ENCODE results near the gene G6PC2.
"Not testable (repeated sequence)": the region's sequence is repeated elsewhere in the genome, so short reads cannot be mapped to it uniquely, and the experiment has no call there.

Gene G6PC2

DNA sequence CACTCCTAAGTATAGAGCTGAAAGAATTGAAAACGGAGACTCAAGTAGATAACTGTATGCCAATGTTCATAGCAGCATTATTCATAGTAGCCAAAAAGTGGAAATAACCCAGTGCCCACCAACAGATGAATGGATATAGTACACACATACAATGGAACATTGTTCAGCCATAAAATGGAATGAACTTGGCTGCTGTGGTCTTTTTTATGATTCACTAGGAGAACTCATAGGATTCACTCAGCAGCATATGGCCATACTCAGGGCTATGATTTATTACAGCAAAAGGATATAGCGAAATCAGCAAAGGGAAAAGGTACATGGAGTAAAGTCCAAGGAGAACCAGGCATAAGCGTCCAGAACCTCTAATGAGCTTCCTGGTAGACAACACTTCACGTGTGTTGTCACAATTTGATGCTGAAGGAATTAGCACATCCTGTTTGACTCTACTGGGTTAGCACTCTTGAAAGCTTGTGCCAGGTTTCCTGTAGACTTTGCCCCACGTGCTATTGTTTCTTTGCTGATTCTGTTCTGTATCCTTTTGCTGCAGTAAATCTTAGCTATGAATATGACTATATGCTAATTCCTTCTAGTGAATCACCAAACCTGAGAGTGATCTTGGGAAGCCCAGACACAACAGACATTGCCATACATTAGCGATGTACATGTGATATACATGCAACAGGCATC is 26.6 kb upstream of the G6PC2 start:
- H3K4me3 ChIP-seq (ENCODE audit: low read depth, low read length), result no peak overlapping the region
- TF ChIP-seq, protein P1, sequence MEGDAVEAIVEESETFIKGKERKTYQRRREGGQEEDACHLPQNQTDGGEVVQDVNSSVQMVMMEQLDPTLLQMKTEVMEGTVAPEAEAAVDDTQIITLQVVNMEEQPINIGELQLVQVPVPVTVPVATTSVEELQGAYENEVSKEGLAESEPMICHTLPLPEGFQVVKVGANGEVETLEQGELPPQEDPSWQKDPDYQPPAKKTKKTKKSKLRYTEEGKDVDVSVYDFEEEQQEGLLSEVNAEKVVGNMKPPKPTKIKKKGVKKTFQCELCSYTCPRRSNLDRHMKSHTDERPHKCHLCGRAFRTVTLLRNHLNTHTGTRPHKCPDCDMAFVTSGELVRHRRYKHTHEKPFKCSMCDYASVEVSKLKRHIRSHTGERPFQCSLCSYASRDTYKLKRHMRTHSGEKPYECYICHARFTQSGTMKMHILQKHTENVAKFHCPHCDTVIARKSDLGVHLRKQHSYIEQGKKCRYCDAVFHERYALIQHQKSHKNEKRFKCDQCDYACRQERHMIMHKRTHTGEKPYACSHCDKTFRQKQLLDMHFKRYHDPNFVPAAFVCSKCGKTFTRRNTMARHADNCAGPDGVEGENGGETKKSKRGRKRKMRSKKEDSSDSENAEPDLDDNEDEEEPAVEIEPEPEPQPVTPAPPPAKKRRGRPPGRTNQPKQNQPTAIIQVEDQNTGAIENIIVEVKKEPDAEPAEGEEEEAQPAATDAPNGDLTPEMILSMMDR (IDR thresholded peaks at IDR 0.05; ENCODE audit: borderline replicate concordance, insufficient read depth, low read depth, low read length), result no peak

DNA sequence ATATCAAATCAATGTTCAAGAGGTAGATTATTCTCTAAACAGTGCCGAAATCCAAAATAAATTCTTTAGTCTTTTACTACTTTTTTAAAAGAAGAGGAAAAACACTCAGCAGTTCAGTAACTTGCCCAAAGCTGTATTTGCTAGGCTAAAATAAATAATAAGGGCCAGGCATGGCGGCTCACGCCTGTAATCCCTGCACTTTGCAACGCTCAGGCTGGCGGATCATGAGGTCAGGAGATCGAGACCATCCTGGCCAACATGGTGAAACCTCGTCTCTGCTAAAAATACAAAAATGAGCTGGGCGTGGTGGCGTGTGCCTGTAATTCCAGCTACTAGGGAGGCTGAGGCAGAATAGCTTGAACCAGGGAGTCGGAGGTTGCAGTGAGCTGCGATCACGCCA is 18.9 kb upstream of the G6PC2 start:
- not testable (repeated sequence) for H3K4me3 ChIP-seq (ENCODE audit: low read depth, low read length)

DNA sequence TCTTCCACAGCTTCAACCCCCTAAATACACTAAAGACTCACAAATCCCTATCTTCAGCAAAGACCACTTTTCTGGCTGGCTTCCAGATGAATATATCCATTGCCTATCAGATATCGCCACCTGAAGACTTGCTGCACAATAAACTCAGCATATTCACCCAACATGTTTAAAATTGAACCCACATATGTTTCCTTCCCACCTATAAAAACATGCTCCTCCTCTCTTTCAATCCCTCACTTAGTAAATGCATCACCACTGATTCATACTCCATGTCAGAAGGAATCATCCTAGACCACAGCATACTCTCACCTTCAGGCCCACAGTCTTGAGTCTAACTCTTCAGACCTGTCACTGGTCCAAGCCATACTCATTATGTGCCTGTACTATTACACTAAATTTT is 16.1 kb upstream of the G6PC2 start:
- no peak overlapping the region for H3K4me3 ChIP-seq (ENCODE audit: low read depth, low read length)
- TF ChIP-seq, protein P1 (IDR thresholded peaks at IDR 0.05; ENCODE audit: borderline replicate concordance, insufficient read depth, low read depth, low read length), result no peak

DNA sequence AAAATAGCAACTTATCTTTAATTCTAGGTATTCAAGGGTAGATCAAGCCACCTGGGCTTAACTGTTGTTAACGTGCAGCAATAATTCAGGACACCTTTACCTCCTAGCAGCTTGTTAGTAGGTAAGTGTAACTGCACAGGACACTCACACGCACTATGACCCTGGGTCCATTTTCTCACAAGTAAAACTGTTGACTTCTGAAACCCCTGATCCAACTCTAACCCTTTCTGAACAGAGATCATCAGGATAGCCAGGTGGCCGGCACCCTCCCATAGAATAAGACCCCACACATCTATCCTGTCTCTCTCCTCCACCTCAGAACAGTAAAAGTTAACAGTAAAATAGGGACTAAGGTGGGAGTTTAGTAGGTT is 11.5 kb upstream of the G6PC2 start:
- TF ChIP-seq, protein P1 (IDR thresholded peaks at IDR 0.05; ENCODE audit: borderline replicate concordance, insufficient read depth, low read depth, low read length), result no peak
- peak overlapping the region; percentile 74 for H3K4me3 ChIP-seq (ENCODE audit: low read depth, low read length)

DNA sequence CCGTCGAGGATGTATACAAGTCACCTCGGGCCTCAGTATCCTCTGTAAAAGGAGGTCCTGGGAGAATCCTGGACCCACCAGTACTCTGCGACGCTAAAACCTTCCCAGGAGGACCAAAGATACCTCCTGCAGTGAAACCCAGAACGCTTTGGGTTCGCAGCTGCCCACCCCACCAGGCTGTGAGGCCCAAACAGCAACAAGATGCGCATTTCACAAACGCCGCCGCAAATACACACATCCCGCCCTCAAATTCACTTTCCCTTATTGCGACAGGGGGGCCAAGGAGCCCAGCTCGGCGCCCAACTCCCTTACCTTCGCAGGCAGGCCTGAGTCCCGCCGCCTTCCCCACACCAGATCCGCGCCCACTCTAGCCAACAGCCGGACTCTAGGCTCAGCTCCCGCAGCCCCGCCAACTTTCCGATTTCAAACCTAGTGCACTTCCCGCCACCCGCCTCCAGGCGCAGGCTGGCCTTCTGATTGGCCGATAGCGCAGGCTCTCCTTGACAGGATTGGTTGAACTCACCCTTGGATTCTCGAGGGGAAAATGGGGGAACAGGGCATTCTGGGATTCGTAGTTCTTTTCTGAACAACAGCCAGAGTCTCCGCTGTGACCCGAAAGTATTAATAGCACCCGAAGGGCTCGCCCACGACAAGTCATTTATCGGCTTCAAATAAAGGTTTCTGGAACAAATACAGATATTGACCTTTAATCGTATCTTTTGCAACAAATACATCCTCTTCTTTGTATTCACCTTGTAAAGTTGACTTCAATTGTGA is 10.9 kb upstream of the G6PC2 start, which contains the start of gene SPC25:
TSS of gene SPC25 (minus strand) at position 425 of the 777 bp plus-strand sequence. CDS start 911 bp downstream, outside the sequence.
- peak within 1 kb of the TSS; percentile 74 for H3K4me3 ChIP-seq (ENCODE audit: low read depth, low read length)
- TF ChIP-seq, protein P1 (IDR thresholded peaks at IDR 0.05; ENCODE audit: borderline replicate concordance, insufficient read depth, low read depth, low read length), result no peak

DNA sequence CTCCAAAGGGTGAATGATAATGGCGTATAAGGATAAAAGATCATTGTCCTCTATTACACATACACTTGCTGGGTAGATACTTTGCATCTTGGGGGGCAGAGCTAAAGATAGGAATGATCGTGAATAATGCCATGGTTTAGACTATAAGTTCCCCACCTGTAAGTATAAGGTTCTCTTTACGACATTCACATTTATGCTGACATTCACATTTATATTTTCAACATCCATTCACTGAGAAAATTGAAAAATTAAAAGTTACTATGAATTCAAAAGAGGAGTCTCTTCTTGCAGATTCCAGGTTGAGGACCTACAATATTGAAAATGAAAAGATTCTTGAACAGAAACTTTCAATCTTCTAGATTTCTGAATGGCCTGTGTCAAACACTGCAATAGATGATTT is 8.8 kb upstream of the G6PC2 start:
- no peak overlapping the region for H3K4me3 ChIP-seq (ENCODE audit: low read depth, low read length)
- TF ChIP-seq, protein P1 (IDR thresholded peaks at IDR 0.05; ENCODE audit: borderline replicate concordance, insufficient read depth, low read depth, low read length), result no peak

DNA sequence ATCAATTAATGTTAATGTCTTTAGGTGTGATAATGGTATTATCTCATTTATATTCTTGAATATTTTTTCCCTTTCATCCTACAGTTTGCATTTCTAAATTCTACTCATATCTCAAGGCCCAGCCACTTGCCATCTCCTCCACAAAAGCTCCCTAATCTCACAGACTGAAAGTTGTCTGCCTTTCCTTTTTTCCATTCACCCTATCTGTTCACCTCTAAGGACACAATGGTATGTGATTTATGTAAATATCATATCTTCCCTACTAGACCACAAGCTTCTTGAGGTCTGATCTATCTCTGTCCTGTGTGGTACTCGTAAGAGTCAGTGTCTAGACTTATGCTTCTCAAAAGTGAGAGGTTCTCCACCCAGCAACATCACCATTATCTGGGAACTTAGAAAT is 7.0 kb upstream of the G6PC2 start:
- TF ChIP-seq, protein P1 (IDR thresholded peaks at IDR 0.05; ENCODE audit: borderline replicate concordance, insufficient read depth, low read depth, low read length), result no peak
- no peak overlapping the region for H3K4me3 ChIP-seq (ENCODE audit: low read depth, low read length)

Data from GM12875 (cell line).